WI38 (cell line): ENCODE results near the gene OR4N5.
"Not testable (repeated sequence)": the region's sequence is repeated elsewhere in the genome, so short reads cannot be mapped to it uniquely, and the experiment has no call there.

Source experiments
- H3K4me3 ChIP-seq: 2 replicates; pipeline ENCODE4 v1.5.1; 2011; ENCODE audit warnings: low read depth, mild to moderate bottlenecking, control low read depth, low read length
- TF ChIP-seq, protein P1 (sequence below): IDR thresholded peaks from 2 replicates; pipeline ENCODE4 v1.5.1; 2012; ENCODE audit warnings: low read depth, mild to moderate bottlenecking, control low read depth, low read length

OR4N5 gene

DNA sequence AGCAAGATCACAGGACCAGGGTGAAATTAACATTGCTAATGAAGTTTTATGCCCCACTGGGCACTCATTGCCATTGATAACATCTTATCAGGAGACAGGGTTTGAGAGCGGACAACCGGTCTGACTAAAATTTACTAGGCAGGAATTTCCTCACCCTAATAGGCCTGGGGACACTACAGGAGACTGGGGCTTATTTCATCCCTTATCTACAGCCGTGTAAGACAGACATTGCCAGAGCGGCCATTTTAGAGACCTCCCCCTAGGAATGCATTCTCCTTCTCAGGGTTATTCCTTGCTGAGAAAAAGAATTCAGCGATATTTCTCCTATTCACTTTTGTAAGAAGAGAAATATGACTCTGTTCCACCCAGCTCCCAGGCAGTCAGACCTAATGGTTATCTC lies 19.8 kb upstream of the OR4N5 start:
- H3K4me3 ChIP-seq: no peak overlapping the region
- TF ChIP-seq, protein P1, sequence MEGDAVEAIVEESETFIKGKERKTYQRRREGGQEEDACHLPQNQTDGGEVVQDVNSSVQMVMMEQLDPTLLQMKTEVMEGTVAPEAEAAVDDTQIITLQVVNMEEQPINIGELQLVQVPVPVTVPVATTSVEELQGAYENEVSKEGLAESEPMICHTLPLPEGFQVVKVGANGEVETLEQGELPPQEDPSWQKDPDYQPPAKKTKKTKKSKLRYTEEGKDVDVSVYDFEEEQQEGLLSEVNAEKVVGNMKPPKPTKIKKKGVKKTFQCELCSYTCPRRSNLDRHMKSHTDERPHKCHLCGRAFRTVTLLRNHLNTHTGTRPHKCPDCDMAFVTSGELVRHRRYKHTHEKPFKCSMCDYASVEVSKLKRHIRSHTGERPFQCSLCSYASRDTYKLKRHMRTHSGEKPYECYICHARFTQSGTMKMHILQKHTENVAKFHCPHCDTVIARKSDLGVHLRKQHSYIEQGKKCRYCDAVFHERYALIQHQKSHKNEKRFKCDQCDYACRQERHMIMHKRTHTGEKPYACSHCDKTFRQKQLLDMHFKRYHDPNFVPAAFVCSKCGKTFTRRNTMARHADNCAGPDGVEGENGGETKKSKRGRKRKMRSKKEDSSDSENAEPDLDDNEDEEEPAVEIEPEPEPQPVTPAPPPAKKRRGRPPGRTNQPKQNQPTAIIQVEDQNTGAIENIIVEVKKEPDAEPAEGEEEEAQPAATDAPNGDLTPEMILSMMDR: no peak

DNA sequence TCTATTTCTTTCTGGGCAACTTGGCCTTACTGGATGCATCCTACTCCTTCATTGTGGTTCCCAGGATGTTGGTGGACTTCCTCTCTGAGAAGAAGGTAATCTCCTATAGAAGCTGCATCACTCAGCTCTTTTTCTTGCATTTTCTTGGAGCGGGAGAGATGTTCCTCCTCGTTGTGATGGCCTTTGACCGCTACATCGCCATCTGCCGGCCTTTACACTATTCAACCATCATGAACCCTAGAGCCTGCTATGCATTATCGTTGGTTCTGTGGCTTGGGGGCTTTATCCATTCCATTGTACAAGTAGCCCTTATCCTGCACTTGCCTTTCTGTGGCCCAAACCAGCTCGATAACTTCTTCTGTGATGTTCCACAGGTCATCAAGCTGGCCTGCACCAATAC lies 5.3 kb downstream of the OR4N5 start:
- H3K4me3 ChIP-seq: no peak overlapping the region
- TF ChIP-seq, protein P1: no peak

DNA sequence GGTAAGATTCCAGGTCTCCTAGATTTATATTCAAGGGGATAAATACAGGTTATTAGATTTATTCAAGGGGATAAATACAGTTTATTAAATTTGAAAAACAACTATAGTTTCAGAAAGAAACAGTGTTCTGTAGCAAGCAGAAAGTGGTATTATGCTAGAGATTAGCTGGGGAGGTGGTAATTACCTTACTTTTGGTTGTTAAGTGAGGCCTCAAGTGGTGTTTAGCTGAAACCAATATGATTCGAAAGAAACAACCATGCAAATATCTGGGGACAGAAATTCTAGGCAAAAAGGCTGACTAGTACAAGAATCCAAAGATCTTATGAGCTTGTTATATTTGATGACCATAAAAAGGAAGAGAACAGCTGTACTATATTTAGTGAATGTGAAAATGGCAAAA lies 6.2 kb downstream of the OR4N5 start:
- H3K4me3 ChIP-seq: no peak overlapping the region
- TF ChIP-seq, protein P1: no peak

DNA sequence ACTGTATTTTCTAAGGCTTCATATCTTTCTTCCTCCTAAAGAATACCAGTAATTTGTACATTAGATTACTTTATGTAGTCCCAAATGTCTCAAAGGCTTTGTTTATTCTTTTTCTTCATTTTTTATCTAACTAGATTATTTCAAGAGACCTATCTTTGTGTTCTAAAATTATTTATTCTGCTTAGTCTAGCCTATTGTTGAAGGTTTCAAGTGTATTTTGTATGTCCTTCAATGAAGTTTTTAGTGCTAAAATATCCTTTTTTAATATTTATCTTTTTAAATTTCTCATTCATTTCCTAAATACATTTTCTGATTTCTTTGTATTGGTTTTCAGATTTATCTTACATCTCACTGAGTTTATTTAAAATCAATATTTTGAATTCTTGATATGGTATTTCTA lies 25.8 kb downstream of the OR4N5 start:
- no peak overlapping the region for H3K4me3 ChIP-seq
- TF ChIP-seq, protein P1: no peak

DNA sequence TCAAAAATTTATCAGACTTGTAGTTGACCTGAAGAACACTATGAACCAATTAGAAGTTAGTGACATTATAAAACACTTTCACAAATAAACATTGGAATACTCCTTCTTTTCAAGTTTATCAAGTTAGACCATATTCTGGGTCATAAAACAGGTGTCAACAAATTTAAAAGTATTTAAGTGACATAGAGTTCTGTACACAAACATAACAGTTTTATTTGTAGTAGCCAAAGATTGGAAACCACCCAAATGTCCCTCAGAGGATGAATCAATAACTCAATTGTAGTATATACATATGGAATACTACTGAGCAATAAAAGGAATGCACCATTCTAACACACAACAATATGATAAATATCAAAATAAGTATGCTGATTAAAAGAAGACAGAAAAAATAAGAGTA lies 28.5 kb downstream of the OR4N5 start:
- TF ChIP-seq, protein P1: no peak
- no peak overlapping the region for H3K4me3 ChIP-seq

DNA sequence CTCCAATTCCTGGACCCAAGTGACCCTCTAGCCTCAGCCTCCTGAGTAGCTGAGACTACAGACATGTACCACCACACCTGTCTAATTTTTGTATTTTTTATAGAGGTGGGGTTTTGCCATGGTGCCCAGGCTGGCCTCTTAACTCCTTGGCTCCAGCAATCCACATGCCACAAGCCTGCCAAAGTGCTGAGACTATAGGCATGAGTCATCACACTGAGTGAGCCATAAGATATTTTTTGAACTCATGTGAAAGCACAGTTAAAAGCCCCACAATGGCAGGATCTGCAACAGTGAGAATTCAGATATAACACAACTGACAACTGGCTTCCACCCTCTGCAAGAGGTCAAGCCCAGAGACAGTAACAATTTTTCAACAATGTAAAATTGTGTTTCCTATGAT lies 31.2 kb downstream of the OR4N5 start:
- not testable (repeated sequence) for H3K4me3 ChIP-seq

DNA sequence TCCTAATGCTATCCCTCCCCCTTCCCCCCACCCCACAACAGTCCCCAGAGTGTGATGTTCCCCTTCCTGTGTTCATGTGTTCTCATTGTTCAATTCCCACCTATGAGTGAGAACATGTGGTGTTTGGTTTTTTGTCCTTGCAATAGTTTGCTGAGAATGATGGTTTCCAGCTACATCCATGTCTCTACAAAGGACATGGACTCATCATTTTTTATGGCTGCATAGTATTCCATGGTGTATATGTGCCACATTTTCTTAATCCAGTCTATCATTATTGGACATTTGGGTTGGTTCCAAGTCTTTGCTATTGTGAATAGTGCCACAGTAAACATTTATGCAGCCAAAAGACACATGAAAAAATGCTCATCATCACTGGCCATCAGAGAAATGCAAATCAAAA lies 35.6 kb downstream of the OR4N5 start:
- not testable (repeated sequence) for H3K4me3 ChIP-seq

DNA sequence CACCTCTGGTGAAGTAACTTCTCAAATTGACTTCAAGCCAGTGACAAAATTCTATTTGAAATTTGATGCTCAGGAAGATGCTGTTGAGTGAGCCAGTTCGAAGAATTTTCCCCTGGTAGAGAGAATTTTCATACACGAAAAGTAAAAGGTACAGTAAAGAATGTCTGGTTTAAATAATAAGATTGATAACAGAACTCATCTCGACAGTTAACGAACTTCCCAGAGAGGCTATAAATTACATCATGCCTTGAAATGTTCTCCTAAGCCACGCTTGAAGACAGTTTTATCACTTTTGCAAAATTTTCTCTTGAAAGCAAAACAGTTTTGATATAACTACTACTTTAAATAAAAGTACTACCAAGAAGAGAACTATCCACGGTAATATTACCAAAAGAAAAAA lies 37.7 kb downstream of the OR4N5 start:
- H3K4me3 ChIP-seq: no peak overlapping the region
- TF ChIP-seq, protein P1: no peak
